NK-92 (cell line): ENCODE results near the gene ELF1.
A peak's percentile ranks its signal among the peaks of the same experiment; 100 is the strongest.

Source experiments
- DNase-seq: peaks from one replicate; lab custom pipeline; 2025; ENCODE audit not compliant: unreplicated experiment; lab: John Stamatoyannopoulos, UW

ELF1 gene

GRCh38 chr13:41019011-41019487 lies at the start of gene ELF1:
Gene ELF1 (minus strand): TSS chr13:41019316. CDS start chr13:40982054, 37,262 bp downstream.
- no peak for DNase-seq

- DNase-seq: no peak
Measured at GRCh38 chr13:41065078-41065477, 46.0 kb upstream of the ELF1 start.

- no peak for DNase-seq
Measured at GRCh38 chr13:41064493-41064892, 45.4 kb upstream of the ELF1 start.

DNA sequence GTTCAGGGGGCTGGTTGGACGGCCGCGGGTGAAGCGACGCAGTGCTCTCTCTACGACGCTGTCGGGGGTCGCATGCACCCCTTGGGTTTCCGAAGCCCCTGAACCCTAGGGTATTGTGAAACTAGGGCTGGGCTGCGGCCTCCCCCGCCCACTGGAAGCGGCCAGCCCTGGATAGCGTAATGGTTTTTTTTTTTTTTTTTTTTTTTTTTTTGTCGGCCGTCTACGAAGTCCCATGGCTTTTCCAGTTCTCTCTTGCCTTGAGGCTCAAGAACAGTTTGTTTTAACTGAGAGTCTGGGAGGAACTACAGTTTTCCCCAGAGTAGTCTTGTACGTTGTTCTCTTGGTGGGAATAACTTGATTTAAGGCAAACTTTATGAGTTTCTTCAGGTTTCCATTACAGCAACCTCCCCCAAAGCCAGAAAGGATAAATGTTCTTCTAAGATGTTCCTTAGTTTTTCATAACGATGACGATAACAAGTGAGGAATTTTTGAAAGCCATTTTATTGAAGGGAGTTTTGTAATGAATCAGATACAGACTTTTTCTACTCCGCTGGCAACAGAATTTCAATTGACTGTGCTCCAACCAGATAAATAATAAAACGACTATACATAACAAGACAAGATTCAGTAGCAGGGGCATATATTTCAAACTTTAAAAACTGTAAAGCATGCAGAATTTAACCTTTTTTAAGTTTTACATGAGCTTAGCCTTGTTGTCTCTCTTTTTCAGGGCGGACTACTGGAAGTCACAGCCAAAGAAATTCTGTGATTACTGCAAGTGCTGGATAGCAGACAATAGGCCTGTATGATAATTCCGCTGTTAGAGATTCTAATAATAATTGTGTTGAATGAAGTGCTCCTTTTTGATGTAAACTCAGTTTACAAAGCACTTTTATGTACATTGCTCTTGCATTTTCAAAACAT lies 43.1 kb upstream of the ELF1 start:
- DNase-seq: no peak

DNA sequence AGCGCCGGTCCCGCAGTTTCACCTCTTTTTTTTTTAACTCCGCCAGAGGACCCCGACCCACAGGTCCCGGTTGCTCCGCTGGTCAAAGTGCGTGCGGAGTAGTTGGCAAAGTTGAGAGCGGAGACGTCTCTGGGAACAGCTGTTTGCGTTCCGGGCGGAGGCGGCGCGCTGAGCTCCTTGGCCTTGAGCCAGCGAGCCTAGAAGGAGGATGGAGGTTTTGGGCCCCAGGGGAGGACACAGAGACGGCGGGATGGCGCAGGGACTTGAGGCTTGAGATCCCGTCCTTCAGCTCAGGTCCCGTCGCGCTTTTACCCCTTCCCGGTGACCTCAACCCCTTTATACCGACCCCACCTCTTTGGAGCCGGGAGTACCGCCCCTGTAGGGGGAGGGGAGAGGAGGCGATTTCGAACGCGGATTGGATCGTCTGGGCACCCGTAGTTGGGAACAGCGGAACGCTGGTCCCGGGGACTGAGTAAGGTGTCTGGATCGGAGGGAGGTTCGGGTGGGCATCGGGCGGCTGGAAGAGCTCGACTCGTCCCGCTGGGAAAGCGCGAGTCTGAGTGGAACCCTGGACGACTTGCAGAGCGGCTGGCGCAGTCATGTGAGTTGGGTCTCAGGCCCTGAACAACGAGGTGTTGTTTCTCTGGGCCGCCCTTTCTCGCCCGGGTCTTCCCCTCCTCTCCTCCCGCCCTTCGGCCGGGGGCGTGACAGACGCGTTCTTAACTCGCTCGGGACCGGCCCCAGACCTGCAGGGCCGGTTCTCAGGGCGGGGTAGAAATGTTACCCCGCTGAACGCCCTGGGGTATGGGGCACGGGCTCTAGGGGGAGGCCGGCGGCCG lies 42.2 kb upstream of the ELF1 start, which contains the start of gene WBP4:
WBP4 (plus strand) TSS at position 435 of the 839 bp plus-strand sequence; CDS start at position 600, 165 bp downstream.
- DNase-seq: no peak

DNA sequence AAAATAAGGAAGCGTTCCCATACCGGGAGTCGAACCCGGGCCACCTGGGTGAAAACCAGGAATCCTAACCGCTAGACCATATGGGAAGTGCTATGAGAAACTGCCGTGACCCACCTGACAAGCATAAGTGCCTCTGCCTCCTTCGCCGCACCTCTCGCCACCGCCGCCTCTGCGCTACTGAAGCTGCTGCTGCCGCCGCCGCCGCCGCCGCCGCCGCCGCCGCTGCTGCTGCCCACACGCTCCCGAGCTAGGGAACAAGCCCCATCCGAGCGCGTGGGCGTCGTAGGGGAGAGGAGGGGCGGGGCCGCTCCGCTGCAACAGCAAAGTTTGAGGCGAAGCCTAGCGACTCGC lies 41.6 kb upstream of the ELF1 start:
- DNase-seq: peak; percentile 49

DNA sequence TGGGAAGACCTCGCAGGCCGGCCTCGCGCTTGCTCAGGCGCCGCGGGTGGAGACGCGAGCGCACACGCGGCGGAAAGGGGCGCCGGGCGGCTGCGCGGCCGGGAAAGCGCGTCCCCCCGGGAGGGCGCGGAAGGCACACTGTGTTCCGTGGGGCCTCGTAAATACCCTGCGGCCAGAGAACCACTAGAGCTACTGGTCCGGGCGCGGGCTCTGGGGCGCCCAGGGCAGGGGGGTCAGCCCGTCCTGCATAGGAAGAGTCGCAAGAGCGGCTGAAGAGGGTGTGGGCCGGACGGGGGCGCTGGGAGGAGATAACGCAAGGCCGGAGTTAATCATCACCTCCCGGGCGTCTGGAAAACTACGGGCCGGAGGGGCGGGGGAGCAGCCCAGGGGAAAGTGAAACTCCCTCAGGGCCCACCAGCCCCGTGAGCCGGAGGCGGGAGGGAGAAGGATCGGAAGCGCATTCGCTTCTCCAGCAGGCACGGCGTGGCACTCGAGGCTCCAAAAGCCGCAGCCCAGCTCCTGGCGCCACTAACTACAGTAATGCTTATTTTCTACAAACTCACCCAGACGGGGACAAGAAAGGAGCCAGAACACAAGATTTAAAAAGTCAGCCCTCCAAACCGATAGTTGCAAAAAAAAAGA lies 41.1 kb upstream of the ELF1 start:
- no peak for DNase-seq

DNA sequence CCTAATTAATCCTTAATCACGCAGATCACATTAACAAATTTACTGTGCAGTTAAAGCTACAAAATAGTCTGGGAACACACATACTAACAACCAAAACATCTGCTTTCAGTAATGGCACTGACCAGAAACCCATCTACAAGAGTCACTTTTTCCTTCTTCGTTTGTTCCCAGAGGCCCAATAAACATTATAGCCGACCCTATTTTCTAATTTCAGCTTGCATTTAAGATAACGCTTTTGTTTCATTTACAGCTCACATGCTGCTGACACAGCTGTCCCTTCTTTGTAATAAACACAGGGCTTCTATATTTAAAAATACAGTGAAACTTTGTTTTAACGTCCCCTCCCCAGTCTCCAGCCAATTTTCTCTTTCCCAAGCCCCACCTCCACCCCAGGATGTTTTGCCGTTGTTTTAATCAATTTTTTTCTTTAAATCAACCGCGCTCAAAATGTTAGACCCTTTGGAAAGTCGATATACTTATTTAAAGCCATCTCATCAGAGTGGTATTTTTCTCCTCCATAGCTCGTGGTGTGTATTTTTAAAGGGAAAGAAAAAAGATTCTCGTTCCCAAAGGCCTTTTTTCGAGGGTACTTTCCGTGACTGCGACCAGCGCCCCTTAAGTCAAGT lies 40.5 kb upstream of the ELF1 start:
- no peak for DNase-seq

GRCh38 chr13:41058295-41059070 lies 39.4 kb upstream of the ELF1 start:
- no peak for DNase-seq

DNA sequence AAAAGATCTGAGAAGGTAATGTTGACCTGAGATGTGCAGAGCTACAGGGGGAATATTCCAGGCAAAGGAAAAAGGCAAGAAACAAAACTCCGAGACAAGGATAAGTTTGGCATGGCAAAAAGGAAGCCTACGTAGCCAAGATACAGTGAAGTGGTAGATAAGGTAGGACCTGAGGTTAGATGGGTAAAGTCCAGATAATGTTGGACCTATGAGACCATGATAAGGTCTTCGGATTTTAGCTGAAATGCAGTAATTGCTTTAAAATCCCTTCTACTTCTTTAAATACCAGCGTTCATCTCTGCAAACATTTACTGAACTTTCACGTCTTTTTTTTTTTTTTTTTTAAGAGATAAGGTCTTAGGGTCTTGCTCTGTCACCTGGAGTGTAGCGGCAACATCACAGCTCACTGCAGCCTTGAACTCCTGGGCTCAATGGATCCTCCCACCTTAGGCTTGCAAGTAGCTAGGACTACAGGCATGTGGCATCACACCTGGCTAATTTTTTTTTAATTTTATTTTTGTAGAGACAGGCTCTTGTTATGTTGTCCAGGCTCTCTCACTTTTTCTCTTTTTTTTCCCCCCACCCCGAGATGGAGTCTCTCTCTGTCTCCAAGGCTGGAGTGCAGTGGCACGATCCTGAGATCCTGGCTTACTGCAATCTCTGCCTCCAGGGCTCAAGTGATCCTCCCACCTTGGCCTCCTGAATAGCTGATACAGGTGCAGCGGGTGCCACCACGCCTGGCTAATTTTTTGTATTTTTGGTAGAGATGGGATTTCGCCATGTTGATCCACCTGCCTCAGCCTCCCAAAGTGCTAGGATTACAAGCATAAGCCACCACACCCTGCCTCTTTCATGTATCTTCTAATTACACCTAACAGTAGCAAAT lies 38.0 kb upstream of the ELF1 start:
- DNase-seq: no peak

- no peak for DNase-seq
Measured at GRCh38 chr13:41056194-41056593, 37.1 kb upstream of the ELF1 start.

DNA sequence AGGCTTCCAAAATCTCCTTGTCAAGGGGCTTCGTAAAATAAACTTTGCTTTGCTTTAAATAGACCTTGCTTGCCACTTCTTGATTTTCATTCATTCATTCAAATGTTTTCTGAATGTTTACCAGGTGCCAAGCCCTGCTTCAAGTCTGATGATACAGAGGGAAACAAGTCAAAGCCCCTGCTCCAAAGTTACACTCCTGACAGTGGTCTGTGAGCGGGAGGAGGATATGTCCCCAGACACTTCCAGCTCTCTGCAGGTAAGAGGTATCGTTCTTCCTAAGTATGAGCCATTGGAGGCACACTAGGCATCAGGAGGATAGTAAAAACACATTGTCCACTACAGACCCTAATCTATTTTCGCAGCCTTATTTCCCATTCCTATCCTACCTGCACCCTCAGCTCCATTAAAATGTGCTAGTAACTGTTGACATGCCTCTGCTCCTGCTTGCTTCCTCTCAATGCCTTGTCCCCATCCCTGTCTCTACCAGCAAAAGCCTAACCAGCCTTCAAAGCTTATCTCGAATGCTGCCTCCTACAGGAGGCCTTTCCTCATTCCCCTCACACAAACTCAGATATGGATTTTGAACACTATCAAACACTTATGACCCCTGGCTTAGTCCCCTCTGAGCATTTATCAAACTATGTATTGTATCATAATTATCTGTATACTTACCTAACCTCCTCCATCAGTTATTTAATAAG lies 36.0 kb upstream of the ELF1 start:
- no peak for DNase-seq

- no peak for DNase-seq
Measured at GRCh38 chr13:41054212-41054877, 35.2 kb upstream of the ELF1 start.

DNA sequence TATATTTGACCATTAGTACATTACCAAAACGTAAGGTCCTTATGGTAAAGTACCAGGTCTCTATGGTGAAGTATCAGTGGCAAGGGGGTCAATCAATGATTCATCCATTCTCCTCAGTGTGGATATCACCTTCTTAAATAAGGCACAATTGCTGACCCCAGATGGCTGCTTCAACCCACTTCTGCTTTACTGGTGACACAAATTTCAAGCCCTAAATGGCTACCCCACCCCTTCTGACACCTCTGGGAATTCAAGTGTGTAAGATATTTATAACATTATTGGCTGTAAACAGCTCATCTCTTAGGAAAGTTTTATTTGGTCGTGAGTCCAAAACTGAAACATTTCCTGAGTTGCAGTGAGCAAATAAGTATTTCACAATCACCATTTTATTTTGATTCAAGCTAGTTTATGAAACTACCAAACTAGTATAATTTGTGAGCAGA lies 34.3 kb upstream of the ELF1 start:
- no peak for DNase-seq

- no peak for DNase-seq
Measured at GRCh38 chr13:41052441-41052840, 33.3 kb upstream of the ELF1 start.

- DNase-seq: no peak
Measured at GRCh38 chr13:41049480-41050440, 30.6 kb upstream of the ELF1 start.

DNA sequence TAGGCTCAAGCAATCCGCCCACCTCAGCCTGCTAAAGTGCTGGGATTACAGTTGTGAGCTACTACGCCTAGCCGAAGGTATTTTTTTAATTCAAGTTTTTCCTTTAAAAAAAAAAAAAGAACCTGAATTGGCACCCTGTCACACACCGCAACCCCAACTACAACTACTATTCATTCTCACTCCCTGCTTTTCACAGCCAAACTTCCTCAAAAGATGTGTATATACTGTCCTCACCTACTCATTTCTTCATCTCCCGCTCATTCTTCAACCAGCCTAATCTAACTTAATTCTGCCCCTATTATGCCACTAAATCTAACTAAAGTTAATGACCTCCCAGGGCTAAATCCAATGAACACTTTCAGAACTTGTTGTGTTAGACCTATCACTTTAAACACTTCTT lies 29.5 kb upstream of the ELF1 start:
- no peak for DNase-seq
